GM12865 (cell line): Measurements from ENCODE around the gene FARS2.
A peak's percentile ranks its signal among the peaks of the same experiment; 100 is the strongest.

Experiments used
- DNase-seq: peaks from one replicate; pipeline ENCODE4 v3.0.0; 2010; ENCODE audit warnings: low read depth
- H3K4me3 ChIP-seq: 2 replicates; pipeline ENCODE4 v1.5.1; 2011; ENCODE audit warnings: mild to moderate bottlenecking, low read depth, low read length, control low read depth
- TF ChIP-seq, protein P1 (sequence below): IDR thresholded peaks from 2 replicates; pipeline ENCODE4 v1.5.1; 2011; ENCODE audit warnings: low read length, control low read depth, low read depth, inconsistent platforms; ENCODE audit not compliant: insufficient read depth; ENCODE audit errors: missing control alignments

Gene FARS2

DNA sequence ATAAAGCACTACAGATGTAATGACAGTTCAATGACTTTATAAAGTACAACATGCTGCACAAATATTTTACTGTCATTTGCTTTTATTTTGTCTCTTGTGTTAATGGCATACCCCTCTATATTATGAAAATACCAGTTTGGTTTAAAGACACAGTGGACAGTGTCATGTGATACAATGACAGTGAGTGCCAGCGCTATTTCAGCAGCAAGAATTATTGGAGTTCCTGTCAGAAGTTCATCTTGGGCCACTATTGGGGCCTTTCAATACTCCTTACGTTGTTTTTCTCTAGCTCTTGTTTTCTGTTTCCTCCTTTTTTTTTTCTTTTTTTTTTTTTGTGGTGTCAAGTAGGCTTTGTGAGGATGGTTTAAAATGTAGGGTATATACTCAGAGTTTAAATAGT lies 232.5 kb downstream of the FARS2 start:
- TF ChIP-seq, protein P1, sequence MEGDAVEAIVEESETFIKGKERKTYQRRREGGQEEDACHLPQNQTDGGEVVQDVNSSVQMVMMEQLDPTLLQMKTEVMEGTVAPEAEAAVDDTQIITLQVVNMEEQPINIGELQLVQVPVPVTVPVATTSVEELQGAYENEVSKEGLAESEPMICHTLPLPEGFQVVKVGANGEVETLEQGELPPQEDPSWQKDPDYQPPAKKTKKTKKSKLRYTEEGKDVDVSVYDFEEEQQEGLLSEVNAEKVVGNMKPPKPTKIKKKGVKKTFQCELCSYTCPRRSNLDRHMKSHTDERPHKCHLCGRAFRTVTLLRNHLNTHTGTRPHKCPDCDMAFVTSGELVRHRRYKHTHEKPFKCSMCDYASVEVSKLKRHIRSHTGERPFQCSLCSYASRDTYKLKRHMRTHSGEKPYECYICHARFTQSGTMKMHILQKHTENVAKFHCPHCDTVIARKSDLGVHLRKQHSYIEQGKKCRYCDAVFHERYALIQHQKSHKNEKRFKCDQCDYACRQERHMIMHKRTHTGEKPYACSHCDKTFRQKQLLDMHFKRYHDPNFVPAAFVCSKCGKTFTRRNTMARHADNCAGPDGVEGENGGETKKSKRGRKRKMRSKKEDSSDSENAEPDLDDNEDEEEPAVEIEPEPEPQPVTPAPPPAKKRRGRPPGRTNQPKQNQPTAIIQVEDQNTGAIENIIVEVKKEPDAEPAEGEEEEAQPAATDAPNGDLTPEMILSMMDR = no peak
- no peak for DNase-seq
- H3K4me3 ChIP-seq = no peak overlapping the region

DNA sequence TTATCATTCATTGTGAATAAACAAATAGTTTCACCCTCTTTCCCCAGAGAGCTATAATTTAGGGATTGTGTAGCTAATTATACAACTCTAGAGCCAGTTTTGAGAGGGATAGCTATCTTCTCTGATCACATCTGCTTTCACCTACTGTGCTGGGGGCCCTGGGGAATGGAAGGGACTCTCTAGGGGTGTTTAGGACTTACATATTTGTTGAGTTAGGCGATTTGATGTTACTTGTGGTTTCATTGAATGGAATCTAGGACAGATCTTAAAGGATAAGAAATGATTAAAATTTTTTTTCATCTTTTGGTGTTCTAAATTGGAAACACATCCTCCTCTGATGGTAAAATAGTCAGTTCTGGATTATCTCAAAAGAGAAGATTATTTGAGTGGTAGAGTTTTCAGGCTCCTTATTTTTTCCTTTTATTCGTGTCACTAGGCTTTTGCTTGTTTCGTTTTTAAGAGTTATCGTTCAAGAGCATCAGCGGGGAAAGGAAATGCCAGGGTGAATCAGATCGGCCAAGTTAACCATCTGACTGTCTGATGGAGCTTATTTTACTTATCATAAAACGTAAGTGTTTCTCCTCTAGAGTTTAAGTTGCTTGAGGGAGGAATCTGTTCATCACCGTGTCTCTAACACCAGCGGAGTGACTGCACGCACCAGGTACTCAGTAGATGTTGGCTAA lies 236.7 kb downstream of the FARS2 start:
- H3K4me3 ChIP-seq = no peak overlapping the region
- TF ChIP-seq, protein P1 = no peak
- no peak for DNase-seq

DNA sequence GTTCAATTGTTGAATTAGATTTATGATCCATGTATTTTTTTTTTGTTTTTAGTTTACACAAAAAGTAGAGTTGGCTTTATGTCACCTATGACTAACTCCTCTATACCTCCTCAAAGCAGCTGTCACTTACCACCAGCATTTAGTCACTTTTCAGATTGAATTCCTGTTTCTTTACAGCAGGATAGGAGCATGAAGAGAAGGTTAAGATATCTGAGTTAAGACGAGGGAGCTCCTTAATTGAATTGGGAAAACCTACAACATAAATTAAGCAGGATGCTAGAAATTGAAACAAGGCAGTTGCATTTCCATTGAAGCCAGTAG lies 237.2 kb downstream of the FARS2 start:
- H3K4me3 ChIP-seq = no peak overlapping the region
- no peak for DNase-seq
- TF ChIP-seq, protein P1 = no peak

DNA sequence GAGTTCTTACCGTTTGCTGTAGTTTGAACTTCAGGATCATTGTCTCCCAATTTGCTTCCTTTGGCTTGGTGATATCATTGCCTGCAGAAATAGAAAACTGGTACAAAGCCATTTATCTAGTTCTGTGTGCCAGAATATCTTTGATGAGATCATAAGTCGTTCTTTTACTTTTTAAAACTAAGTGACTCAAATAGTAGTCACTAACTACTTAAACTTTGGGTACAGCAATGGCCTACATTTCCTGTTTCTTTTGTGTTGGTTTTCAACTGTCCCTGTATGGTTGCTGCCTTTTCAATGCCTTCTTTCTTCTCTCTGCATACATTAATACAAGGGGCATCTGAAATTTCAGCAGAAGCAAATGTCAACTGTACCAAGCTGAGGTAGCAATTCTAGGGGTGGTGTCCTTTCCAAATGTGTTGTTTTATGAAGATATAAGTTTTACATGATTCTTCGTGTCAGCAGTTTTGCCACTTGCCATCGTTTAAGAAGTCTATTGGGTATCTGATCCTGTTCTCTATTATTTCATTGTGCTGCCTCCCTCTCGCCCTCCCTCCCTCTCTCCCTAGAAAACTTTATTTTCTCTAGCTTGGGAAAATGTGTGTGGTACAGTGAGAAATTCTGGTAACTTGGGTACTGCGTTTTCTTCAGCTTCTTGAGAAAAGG lies 238.5 kb downstream of the FARS2 start:
- no peak overlapping the region for H3K4me3 ChIP-seq
- TF ChIP-seq, protein P1 = no peak
- DNase-seq = no peak

DNA sequence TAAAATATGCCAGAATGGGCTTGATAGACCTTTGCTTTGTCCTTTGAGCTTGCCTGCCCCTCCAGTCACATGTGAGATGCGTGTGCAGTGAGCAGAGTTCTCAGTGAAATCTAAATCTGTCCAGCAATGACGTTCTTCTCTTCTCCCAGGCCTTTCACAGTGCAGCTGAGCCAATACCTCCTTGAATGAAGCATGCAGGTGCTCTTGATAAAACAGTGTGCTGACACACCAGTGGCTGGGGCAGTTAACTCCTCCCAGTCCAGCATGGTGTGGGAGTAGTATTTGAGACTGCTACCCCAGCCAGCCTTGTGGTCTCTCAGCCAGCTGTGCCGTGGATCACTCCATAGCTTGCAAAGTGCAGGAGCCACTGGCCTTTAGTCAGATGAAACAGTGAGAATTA lies 240.5 kb downstream of the FARS2 start:
- DNase-seq = no peak
- H3K4me3 ChIP-seq = no peak overlapping the region
- TF ChIP-seq, protein P1 = no peak

DNA sequence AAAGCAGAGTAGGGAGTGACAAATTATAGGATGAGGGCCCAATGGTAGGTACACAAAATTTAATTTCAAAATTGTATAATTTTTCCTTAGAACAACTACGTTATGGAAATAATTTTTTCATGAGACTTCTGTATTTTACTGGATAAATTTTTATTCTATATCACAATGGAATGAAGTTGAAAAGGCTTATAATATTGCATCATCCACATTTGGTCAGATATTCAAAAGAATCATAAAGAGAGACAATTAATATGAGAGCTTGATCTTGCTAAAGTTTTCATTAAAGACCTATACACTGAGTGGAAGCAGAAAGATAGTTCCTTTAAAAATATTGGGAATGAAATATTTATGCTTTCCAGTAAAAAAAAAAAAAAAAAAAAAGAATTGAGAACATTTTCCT lies 242.8 kb downstream of the FARS2 start:
- H3K4me3 ChIP-seq = no peak overlapping the region
- DNase-seq = no peak
- TF ChIP-seq, protein P1 = no peak

DNA sequence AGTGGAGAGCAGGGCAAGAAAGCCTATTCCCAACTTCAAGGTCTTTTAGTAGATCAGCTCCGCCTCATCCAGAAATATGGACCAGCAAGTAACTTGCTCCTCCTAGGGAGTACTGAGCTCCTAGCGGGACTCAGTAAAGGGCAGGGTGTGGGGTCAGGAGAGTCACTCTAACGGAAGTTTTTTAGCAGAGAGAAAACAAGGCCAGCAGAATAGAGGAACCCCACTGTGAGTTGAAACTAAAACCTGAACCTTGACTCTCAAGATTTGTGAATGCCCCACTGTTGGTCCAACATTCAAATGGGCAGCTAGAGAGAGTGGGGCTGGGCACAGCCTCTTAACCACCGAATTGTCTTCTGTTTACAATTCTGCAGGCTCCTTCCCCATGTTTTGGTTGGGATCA lies 244.8 kb downstream of the FARS2 start:
- TF ChIP-seq, protein P1 = no peak
- peak overlapping the region; percentile 29 for H3K4me3 ChIP-seq
- peak; percentile 52 for DNase-seq
